Type B pancreatic cell (in vitro differentiated cells): ENCODE data around the gene SIRT2. TPM values are rescaled to one million over a fixed set of nuclear protein-coding genes. Genes with fewer than 3 reads are reported as not detected.

Source experiments
- DNase-seq: peaks from one replicate; pipeline ENCODE4 v3.0.0; 2021; ENCODE audit warnings: mixed read lengths; ENCODE audit not compliant: unreplicated experiment; ENCODE audit errors: extremely low spot score
- H3K27ac Mint-ChIP-seq: 2 replicates; pipeline ENCODE4 v1.8.0; 2021; ENCODE audit warnings: mild to moderate bottlenecking, mixed read lengths
- H3K27me3 Mint-ChIP-seq: 2 replicates; pipeline ENCODE4 v1.8.0; 2021; ENCODE audit warnings: mixed read lengths
- H3K36me3 Mint-ChIP-seq: 2 replicates; pipeline ENCODE4 v1.8.0; 2021; ENCODE audit warnings: mixed read lengths
- H3K4me1 Mint-ChIP-seq: one replicate; pipeline ENCODE4 v1.8.0; 2021; ENCODE audit warnings: mixed read lengths; ENCODE audit not compliant: unreplicated experiment
- H3K4me3 Mint-ChIP-seq: 2 replicates; pipeline ENCODE4 v1.8.0; 2021; ENCODE audit warnings: mild to moderate bottlenecking, mixed read lengths
- H3K9me3 Mint-ChIP-seq: 2 replicates; pipeline ENCODE4 v1.8.0; 2021; ENCODE audit warnings: mixed read lengths
- total RNA-seq: library from RNA; stranded (reverse); gene quantifications from 2 replicates; pipeline ENCODE4 v1.2.1, GENCODE V29; 2021; ENCODE audit warnings: low replicate concordance
- TF ChIP-seq, protein P1 (sequence below): fragments of 200-600 bp; sonication (generic); conservative IDR thresholded peaks from 2 replicates; pipeline ENCODE4 v1.5.0; 2021; ENCODE audit warnings: antibody characterized with exemption, mild to moderate bottlenecking

The SIRT2 gene
- total RNA-seq, 1 donor from 2014 or later: 46.0 TPM

- no peak for DNase-seq
- no peaks in the 10 kb centered on the region for H3K27me3 Mint-ChIP-seq
- no peak overlapping the region for H3K27ac Mint-ChIP-seq
- H3K9me3 Mint-ChIP-seq: no peaks in the 10 kb centered on the region
- H3K4me1 Mint-ChIP-seq: peaks cover 7% of the 10 kb centered on the region
- TF ChIP-seq, protein P1, sequence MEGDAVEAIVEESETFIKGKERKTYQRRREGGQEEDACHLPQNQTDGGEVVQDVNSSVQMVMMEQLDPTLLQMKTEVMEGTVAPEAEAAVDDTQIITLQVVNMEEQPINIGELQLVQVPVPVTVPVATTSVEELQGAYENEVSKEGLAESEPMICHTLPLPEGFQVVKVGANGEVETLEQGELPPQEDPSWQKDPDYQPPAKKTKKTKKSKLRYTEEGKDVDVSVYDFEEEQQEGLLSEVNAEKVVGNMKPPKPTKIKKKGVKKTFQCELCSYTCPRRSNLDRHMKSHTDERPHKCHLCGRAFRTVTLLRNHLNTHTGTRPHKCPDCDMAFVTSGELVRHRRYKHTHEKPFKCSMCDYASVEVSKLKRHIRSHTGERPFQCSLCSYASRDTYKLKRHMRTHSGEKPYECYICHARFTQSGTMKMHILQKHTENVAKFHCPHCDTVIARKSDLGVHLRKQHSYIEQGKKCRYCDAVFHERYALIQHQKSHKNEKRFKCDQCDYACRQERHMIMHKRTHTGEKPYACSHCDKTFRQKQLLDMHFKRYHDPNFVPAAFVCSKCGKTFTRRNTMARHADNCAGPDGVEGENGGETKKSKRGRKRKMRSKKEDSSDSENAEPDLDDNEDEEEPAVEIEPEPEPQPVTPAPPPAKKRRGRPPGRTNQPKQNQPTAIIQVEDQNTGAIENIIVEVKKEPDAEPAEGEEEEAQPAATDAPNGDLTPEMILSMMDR: no peak
- no peak overlapping the region for H3K4me3 Mint-ChIP-seq
- H3K36me3 Mint-ChIP-seq: peaks cover 3% of the 10 kb centered on the region
Observed at GRCh38 chr19:38894968-38895367, 4.5 kb downstream of the SIRT2 start.

- no peaks in the 10 kb centered on the region for H3K4me1 Mint-ChIP-seq
- TF ChIP-seq, protein P1: no peak
- no peak for DNase-seq
- H3K9me3 Mint-ChIP-seq: no peaks in the 10 kb centered on the region
- no peaks in the 10 kb centered on the region for H3K36me3 Mint-ChIP-seq
- no peak overlapping the region for H3K27ac Mint-ChIP-seq
- H3K27me3 Mint-ChIP-seq: no peaks in the 10 kb centered on the region
- no peak overlapping the region for H3K4me3 Mint-ChIP-seq
Observed at GRCh38 chr19:38893341-38893771, 6.1 kb downstream of the SIRT2 start.

DNA sequence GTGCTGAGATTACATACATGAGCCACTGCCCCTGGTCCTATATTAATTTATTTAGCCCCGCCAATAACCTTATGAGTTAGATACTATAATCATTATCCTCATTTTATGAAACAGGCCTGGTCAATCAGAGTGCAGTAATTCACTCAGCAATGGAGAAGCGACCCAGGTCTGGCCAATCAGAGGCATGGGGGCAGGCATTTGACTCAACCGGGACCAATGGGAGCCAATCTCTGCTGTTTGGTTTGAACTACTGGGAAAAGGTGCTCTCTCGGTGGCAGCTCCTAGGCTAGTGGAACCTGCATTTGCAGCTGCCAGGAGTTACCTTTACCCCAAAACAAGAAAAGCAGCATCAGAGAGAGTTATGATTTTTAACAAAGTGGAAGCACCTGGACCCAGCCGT, 6.6 kb downstream of the SIRT2 start:
- Mint-ChIP-seq H3K4me1 (no peaks in the 10 kb centered on the region), H3K27ac (no peak overlapping the region), H3K4me3 (no peak overlapping the region), H3K36me3 (no peaks in the 10 kb centered on the region), H3K9me3 (no peaks in the 10 kb centered on the region), H3K27me3 (no peaks in the 10 kb centered on the region)
- TF ChIP-seq, protein P1: no peak
- DNase-seq: no peak

DNA sequence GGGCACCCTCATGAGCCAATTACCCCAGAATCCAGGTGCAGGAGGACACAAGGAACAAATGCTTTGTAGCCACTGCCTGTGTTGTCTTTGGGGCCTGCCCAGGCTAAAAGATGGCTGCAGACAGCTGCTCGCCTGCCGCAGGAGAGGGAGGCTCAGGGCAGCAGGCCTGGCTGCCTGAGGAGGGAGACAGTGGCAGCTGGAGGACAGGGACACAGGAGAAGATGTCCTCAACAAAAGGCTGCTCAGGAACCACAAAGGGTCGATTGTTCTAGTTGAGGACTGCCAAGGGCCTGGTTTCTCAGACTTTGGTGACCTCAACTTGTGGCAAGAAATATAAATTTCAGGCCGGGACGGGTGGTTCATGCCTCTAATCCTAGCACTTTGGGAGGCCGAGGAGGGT, 7.6 kb downstream of the SIRT2 start:
- H3K27ac Mint-ChIP-seq: no peak overlapping the region
- TF ChIP-seq, protein P1: no peak
- H3K27me3 Mint-ChIP-seq: no peaks in the 10 kb centered on the region
- no peak overlapping the region for H3K4me3 Mint-ChIP-seq
- H3K9me3 Mint-ChIP-seq: no peaks in the 10 kb centered on the region
- no peak for DNase-seq
- no peaks in the 10 kb centered on the region for H3K36me3 Mint-ChIP-seq
- no peaks in the 10 kb centered on the region for H3K4me1 Mint-ChIP-seq

- Mint-ChIP-seq H3K27ac (no peak overlapping the region), H3K4me3 (no peak overlapping the region), H3K27me3 (no peaks in the 10 kb centered on the region), H3K4me1 (no peaks in the 10 kb centered on the region), H3K36me3 (no peaks in the 10 kb centered on the region), H3K9me3 (no peaks in the 10 kb centered on the region)
- TF ChIP-seq, protein P1: no peak
- no peak for DNase-seq
Observed at GRCh38 chr19:38890686-38891085, 8.7 kb downstream of the SIRT2 start.

DNA sequence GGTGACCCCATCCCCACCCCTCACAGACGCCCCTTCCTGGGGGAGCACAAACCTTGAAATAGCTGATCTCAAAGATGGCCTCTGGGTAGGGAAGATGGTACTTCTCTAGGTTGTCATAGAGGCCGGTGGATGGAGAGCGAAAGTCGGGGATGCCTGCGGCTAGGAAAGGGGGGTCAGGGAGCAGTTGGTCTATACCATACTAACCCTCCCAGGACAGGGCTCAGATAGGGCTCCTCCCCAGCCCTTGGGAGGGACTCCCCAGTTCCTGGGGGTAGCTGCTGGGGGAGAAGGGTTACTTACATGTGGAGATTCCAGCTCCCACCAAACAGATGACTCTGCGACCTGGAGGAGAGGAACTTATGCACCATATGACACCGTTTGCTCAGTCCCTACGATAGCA, 9.6 kb downstream of the SIRT2 start:
- Mint-ChIP-seq H3K36me3 (no peaks in the 10 kb centered on the region), H3K27ac (no peak overlapping the region), H3K9me3 (no peaks in the 10 kb centered on the region), H3K4me1 (no peaks in the 10 kb centered on the region), H3K4me3 (no peak overlapping the region), H3K27me3 (no peaks in the 10 kb centered on the region)
- no peak for DNase-seq
- TF ChIP-seq, protein P1: no peak
